Motor neuron (in vitro differentiated cells): Measurements from ENCODE around the gene DUSP21. TPM values are rescaled to one million over a fixed set of nuclear protein-coding genes. Genes with fewer than 3 reads are reported as not detected.
"Not testable (repeated sequence)": the region's sequence is repeated elsewhere in the genome, so short reads cannot be mapped to it uniquely, and the experiment has no call there.

Source experiments
- ATAC-seq, 8 experiments: fragments of 200-7000 bp; cut with Tn5 transposase; replicated peaks in 6 of 8; 2 replicates each; pipeline ENCODE4 v1.8.0; 2021; ENCODE audit warnings: mild to moderate bottlenecking in 8 of 8, moderate library complexity in 8 of 8
- H3K27ac ChIP-seq, 2 donors: fragments of 250-450 bp; sonication (Bioruptor Pico); 2 replicates each; pipeline ENCODE4 v1.9.0; 2021; ENCODE audit warnings: antibody characterized with exemption in 2 of 2, mild to moderate bottlenecking in 2 of 2, moderate library complexity in 1 of 2
- H3K4me1 ChIP-seq, 2 donors: fragments of 250-450 bp; sonication (Bioruptor Pico); replicated peaks in 1 of 2; 2 replicates each; pipeline ENCODE4 v1.6.1; 2021; ENCODE audit warnings: antibody characterized with exemption in 2 of 2, mild to moderate bottlenecking in 2 of 2, moderate library complexity in 1 of 2
- H3K4me3 ChIP-seq, 5 donors: fragments of 250-450 bp; sonication (Bioruptor Pico); 2 replicates each; pipeline ENCODE4 v1.9.0; 2021; ENCODE audit warnings: antibody characterized with exemption in 5 of 5, mild to moderate bottlenecking in 5 of 5, moderate library complexity in 4 of 5
- WGBS, 10 experiments: fragments of 450-650 bp; shearing (Covaris generic); methylation state at CpG; one replicate each; pipeline ENCODE4 v1.0.0; 2022; 5-methylcytosine and 5-hydroxymethylcytosine counted together
- in situ Hi-C, 9 experiments: fragments of 400-800 bp; cut with MboI; loops; one replicate each; pipeline ENCODE4 v1.15.0; 2021; ENCODE audit warnings: low sequenced_read_pairs in 9 of 9, low pct_unique_long_range_greater_than_20kb in 2 of 9; ENCODE audit not compliant: unreplicated experiment in 9 of 9
- total RNA-seq, 8 experiments: library from RNA; unstranded; fragments of 300-600 nt; gene quantifications; 2 replicates each; pipeline versions ENCODE4 v1.2.3 to v1.2.4, GENCODE V29; 2022

The DUSP21 gene
- total RNA-seq, 8 experiments from 2014 or later: not detected

DNA sequence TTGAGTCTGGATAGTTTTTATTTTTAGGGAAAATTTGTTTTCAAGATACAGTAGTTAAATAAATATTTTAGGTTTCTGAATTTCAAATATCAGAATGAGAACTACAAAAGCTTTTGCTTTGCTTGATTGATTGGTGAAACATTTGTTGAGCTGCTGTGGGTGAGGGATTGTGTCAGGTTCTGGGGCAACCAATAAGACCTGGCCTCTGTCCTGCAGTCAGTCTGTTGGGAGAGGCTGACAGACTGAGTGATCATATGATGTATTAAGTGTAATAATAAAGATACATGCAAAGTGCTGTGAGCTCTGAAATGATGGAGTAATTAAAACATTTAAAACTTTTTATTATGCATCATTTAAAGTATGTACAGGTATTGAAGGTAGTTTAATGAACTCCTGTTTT is 38.8 kb downstream of the DUSP21 start:
- in situ Hi-C loops: loop anchor here in 1 of 9 experiments (25.0 kb wide), 1 partner anchor 180 kb away; no protein-coding TSS in a partner anchor
- no peak for ATAC-seq
- no peak overlapping the region for H3K4me3 ChIP-seq
- no peak overlapping the region for H3K27ac ChIP-seq
- H3K4me1 ChIP-seq: no peaks in the 10 kb centered on the region

GRCh38 chrX:44884944-44885343 is 41.1 kb downstream of the DUSP21 start:
- in situ Hi-C loops: loop anchor here in 1 of 9 experiments (25.0 kb wide), 1 partner anchor 177 kb away; no protein-coding TSS in a partner anchor
- Histone ChIP-seq H3K4me1 (no peaks in the 10 kb centered on the region), H3K4me3 (no peak overlapping the region), H3K27ac (no peak overlapping the region)
- ATAC-seq: no peak
- 41 to 100% (median 82%) methylated on average over 1 to 3 of the region's 4 CpGs; no CpG with 5 or more reads in 4 of the 10 experiments for WGBS, 10 experiments

- no peaks in the 10 kb centered on the region for H3K4me1 ChIP-seq
- 40 to 100% (median 100%) methylated on average over 1 of the region's 1 CpG; no CpG with 5 or more reads in 3 of the 10 experiments for WGBS, 10 experiments
- no peak overlapping the region for H3K4me3 ChIP-seq
- in situ Hi-C loops: loop anchor here in 1 of 9 experiments (25.0 kb wide), 1 partner anchor 172 kb away; no protein-coding TSS in a partner anchor
- no peak for ATAC-seq
- H3K27ac ChIP-seq: no peak overlapping the region
Observed at GRCh38 chrX:44889824-44890223, 46.0 kb downstream of the DUSP21 start.

GRCh38 chrX:44890247-44890646 is 46.4 kb downstream of the DUSP21 start:
- in situ Hi-C loops: loop anchor here in 1 of 9 experiments (25.0 kb wide), 1 partner anchor 172 kb away; no protein-coding TSS in a partner anchor
- WGBS, 10 experiments: 72 to 100% (median 100%) methylated on average over 1 to 3 of the region's 3 CpGs; no CpG with 5 or more reads in 3 of the 10 experiments
- H3K27ac ChIP-seq: no peak overlapping the region
- no peak overlapping the region for H3K4me3 ChIP-seq
- no peaks in the 10 kb centered on the region for H3K4me1 ChIP-seq
- no peak for ATAC-seq

- not testable (repeated sequence) for H3K4me1 ChIP-seq, H3K27ac ChIP-seq, ATAC-seq, H3K4me3 ChIP-seq
- in situ Hi-C loops: loop anchor here in 1 of 9 experiments (25.0 kb wide), 1 partner anchor 172 kb away; no protein-coding TSS in a partner anchor
- 61 to 100% (median 97%) methylated on average over 1 to 8 of the region's 10 CpGs; no CpG with 5 or more reads in 5 of the 10 experiments for WGBS, 10 experiments
Observed at GRCh38 chrX:44890687-44891086, 46.9 kb downstream of the DUSP21 start.

DNA sequence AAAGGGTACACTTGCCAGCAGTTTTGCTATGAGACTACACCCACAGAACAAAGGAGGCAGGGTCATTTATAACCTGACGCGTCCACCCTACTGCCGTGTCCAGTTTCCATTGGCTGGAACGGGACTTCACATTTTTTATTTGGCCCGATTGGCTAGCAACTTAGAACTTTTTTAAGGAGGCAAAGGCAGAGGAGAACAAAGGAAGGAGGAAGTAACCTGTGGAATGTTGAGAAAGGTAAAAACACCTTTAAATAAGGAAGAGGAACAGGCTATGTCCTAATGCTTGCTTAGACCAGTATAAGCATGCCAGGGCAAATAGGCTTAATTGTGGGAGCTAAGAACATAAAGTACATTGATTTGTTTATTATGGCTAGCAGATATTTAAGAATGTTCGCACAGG is 47.8 kb downstream of the DUSP21 start:
- 67 to 100% (median 94%) methylated on average over 1 to 6 of the region's 6 CpGs; no CpG with 5 or more reads in 6 of the 10 experiments for WGBS, 10 experiments

More for the DNA sequence above, 47.8 kb downstream of the DUSP21 start:
- Histone ChIP-seq H3K4me1 (no peaks in the 10 kb centered on the region), H3K27ac (no peak overlapping the region), H3K4me3 (no peak overlapping the region)
- in situ Hi-C loops: loop anchor here in 1 of 9 experiments (25.0 kb wide), 1 partner anchor 171 kb away; no protein-coding TSS in a partner anchor
- ATAC-seq: no peak

Other genes with a start within 250 kb of the DUSP21 start
- gene KDM6A, start 29.2 kb downstream of the DUSP21 start, total RNA-seq: 10 to 100 TPM; 13.8 to 55.3 (median 16.7) TPM